Nephron progenitor cell (in vitro differentiated cells): ENCODE results near the gene CGNL1.

Experiments used
- DNase-seq: peaks from one replicate; pipeline ENCODE4 v3.0.0; 2021
- H3K27ac Mint-ChIP-seq: 2 replicates; pipeline ENCODE4 v1.8.0; 2021; ENCODE audit warnings: mild to moderate bottlenecking, moderate library complexity, mixed read lengths
- H3K27me3 Mint-ChIP-seq: 2 replicates; pipeline ENCODE4 v1.8.0; 2021; ENCODE audit warnings: mild to moderate bottlenecking, low read depth, mixed read lengths; ENCODE audit not compliant: poor library complexity
- H3K36me3 Mint-ChIP-seq: 2 replicates; pipeline ENCODE4 v1.8.0; 2021; ENCODE audit warnings: low read depth, mixed read lengths
- H3K4me1 Mint-ChIP-seq: 2 replicates; pipeline ENCODE4 v1.8.0; 2021; ENCODE audit warnings: mixed read lengths
- H3K4me3 Mint-ChIP-seq: 2 replicates; pipeline ENCODE4 v1.8.0; 2021; ENCODE audit warnings: mild to moderate bottlenecking, moderate library complexity, mixed read lengths
- H3K9me3 Mint-ChIP-seq: 2 replicates; pipeline ENCODE4 v1.8.0; 2021; ENCODE audit warnings: mild to moderate bottlenecking, moderate library complexity, mixed read lengths
- TF ChIP-seq, protein P1 (sequence below): fragments of 200-600 bp; sonication (generic); IDR thresholded peaks from 2 replicates; pipeline ENCODE4 v1.5.0; 2021; ENCODE audit warnings: antibody characterized with exemption

The CGNL1 gene

DNA sequence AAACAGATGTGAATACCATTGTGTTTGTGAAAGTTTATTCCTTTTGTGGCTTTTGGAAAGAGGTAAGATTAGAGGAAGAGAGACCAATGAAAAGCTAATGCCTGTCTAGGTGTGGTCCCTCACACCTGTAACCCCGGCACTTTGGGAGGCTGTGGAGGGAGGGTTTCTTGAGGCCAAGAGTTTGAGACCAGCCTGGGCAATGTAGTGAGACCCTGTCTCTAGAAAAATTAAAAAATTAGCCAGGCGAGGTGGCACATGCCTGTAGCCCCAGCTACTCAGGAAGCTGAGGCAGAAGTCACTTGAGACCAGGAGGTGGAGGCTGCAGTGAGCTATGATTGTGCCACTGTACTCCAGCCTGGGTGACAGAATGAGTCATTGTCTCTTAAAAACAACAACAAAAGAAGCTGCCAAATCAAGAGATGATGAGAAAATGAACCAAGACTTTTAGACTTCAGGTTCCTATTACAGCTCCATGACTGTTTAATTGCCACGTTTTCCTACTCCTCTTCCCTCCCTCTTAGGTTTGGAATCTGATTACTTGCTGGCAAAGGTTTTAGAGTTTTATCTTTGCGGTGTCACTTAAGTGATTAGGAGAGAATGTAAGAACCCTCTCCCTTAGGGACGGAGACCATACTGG is 68.7 kb downstream of the CGNL1 start:
- H3K27ac Mint-ChIP-seq: peak overlapping the region; percentile 10
- TF ChIP-seq, protein P1, sequence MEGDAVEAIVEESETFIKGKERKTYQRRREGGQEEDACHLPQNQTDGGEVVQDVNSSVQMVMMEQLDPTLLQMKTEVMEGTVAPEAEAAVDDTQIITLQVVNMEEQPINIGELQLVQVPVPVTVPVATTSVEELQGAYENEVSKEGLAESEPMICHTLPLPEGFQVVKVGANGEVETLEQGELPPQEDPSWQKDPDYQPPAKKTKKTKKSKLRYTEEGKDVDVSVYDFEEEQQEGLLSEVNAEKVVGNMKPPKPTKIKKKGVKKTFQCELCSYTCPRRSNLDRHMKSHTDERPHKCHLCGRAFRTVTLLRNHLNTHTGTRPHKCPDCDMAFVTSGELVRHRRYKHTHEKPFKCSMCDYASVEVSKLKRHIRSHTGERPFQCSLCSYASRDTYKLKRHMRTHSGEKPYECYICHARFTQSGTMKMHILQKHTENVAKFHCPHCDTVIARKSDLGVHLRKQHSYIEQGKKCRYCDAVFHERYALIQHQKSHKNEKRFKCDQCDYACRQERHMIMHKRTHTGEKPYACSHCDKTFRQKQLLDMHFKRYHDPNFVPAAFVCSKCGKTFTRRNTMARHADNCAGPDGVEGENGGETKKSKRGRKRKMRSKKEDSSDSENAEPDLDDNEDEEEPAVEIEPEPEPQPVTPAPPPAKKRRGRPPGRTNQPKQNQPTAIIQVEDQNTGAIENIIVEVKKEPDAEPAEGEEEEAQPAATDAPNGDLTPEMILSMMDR: no peak
- H3K9me3 Mint-ChIP-seq: no peaks in the 10 kb centered on the region
- H3K27me3 Mint-ChIP-seq: peaks cover 4% of the 10 kb centered on the region
- no peak overlapping the region for H3K4me3 Mint-ChIP-seq
- no peaks in the 10 kb centered on the region for H3K36me3 Mint-ChIP-seq
- H3K4me1 Mint-ChIP-seq: peaks cover 20% of the 10 kb centered on the region
- no peak for DNase-seq

DNA sequence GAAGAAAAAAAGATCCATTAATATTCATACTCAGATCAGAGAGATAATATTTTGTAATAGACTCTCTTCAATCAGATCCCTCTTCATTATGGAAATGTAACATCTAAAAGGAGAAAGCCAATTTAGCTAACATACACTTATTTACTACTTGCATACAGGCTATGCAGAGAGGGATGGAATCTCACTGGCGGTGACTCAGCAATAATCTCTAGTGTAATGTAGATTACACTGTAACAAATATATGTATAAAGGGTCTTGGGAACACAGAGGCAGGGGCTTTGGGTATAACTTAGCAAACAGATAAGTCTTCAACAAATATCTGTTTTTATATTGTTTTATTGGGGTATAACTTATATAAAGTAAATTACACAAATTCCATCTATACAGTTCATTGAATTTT is 69.6 kb downstream of the CGNL1 start:
- TF ChIP-seq, protein P1: no peak
- Mint-ChIP-seq H3K27me3 (peaks cover 4% of the 10 kb centered on the region), H3K4me1 (peaks cover 17% of the 10 kb centered on the region), H3K9me3 (no peaks in the 10 kb centered on the region), H3K4me3 (no peak overlapping the region), H3K36me3 (no peaks in the 10 kb centered on the region), H3K27ac (no peak overlapping the region)
- no peak for DNase-seq

DNA sequence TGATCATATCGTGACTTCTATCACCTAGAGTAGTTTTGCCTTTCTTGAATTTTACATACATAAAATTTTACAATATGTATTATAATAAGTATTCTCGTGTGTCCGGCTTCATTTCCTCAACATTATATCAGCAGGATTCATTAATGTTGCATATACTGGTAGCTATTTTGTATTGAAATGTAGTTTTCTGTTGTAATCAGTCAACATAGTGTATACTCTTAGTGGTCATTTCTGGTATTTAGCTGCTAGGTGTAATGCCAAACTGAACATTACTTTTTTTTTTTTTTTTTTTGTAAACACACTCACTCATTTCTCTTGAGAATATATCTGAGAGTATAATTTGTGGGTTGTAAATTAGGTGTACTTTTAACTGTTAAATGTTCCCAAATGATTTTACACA is 70.1 kb downstream of the CGNL1 start:
- TF ChIP-seq, protein P1: no peak
- Mint-ChIP-seq H3K4me3 (no peak overlapping the region), H3K4me1 (peaks cover 16% of the 10 kb centered on the region), H3K27me3 (peaks cover 4% of the 10 kb centered on the region), H3K9me3 (no peaks in the 10 kb centered on the region), H3K36me3 (no peaks in the 10 kb centered on the region), H3K27ac (no peak overlapping the region)
- no peak for DNase-seq

DNA sequence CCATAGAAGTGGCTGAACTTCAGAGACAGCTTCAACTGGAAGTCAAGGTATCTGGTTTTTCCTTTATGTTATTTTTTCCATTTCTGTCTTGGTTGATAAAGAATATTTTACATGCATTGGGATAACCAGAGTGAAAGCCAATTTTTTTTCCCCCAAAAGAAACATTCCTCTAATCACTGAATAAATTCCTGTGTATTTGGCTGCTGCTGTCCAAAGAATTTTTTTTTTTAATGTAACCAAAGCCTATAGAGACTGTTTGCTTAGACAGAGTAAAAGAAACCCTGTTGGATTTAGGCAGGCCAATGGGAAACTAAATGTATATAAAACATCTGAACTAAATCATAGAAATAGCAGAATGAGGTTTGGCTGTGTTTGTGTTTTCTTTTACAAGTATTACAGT is 75.2 kb downstream of the CGNL1 start:
- no peaks in the 10 kb centered on the region for H3K36me3 Mint-ChIP-seq
- H3K4me1 Mint-ChIP-seq: no peaks in the 10 kb centered on the region
- H3K4me3 Mint-ChIP-seq: no peak overlapping the region

DNA sequence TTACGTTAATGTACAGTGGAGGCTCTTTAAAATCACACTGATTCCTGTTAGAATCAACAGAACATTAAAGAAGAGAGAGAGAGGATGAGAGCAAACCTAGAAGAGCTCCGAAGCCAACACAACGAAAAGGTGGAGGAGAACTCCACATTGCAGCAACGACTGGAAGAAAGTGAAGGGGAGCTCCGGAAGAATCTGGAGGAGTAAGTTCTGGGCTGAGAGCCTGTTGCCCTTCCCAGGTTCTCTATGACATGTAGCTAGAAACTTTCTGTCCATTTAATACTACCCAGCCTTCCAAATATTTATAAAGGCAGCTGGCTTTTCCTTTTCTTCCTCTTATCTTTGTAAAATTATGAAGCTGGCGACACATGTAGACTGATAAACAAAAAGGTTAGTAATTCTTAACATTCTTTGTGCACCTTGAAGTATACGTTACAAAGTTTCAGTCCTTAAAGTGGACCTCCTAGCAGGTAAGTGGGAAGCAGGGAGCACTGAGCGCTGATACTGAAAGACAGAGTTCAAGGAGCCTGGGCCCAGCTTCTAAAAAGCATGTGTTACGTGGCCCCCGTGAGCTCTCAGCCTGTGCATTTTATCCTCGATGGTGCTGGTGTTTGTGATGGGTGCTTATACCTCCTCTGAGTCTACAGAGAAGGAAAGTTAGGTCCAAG is 75.9 kb downstream of the CGNL1 start:
- Mint-ChIP-seq H3K27ac (no peak overlapping the region), H3K4me1 (no peaks in the 10 kb centered on the region), H3K4me3 (no peak overlapping the region), H3K9me3 (no peaks in the 10 kb centered on the region), H3K27me3 (peaks cover 4% of the 10 kb centered on the region), H3K36me3 (no peaks in the 10 kb centered on the region)
- TF ChIP-seq, protein P1: no peak
- DNase-seq: no peak

More for the DNA sequence above, 75.2 kb downstream of the CGNL1 start:
- DNase-seq: no peak
- Mint-ChIP-seq H3K27ac (no peak overlapping the region), H3K9me3 (no peaks in the 10 kb centered on the region), H3K27me3 (peaks cover 4% of the 10 kb centered on the region)
- TF ChIP-seq, protein P1: no peak

DNA sequence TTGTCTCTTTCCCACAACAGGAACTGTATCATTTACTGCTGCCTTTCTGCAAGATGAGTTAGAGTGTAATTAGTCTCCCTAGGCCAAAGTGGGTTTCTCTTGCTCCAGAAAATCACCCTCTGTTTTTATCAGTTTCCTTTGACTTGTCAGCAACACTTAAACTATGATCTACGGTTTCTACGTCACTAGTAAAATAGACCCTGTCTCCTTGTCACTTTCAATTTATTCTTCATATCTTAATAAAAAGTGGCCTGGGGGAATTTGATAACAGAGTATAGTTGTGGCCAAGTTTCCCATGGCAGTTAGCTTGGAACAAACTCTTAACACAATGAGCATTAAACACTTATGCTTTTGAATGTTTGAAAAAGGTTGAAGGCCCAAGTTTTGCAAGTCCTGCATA is 79.6 kb downstream of the CGNL1 start:
- Mint-ChIP-seq H3K27me3 (no peaks in the 10 kb centered on the region), H3K4me1 (no peaks in the 10 kb centered on the region), H3K9me3 (no peaks in the 10 kb centered on the region), H3K36me3 (no peaks in the 10 kb centered on the region), H3K4me3 (no peak overlapping the region), H3K27ac (no peak overlapping the region)
- DNase-seq: no peak
- TF ChIP-seq, protein P1: no peak
